Measurements from ENCODE around the gene MALAT1.

The MALAT1 gene

DNA sequence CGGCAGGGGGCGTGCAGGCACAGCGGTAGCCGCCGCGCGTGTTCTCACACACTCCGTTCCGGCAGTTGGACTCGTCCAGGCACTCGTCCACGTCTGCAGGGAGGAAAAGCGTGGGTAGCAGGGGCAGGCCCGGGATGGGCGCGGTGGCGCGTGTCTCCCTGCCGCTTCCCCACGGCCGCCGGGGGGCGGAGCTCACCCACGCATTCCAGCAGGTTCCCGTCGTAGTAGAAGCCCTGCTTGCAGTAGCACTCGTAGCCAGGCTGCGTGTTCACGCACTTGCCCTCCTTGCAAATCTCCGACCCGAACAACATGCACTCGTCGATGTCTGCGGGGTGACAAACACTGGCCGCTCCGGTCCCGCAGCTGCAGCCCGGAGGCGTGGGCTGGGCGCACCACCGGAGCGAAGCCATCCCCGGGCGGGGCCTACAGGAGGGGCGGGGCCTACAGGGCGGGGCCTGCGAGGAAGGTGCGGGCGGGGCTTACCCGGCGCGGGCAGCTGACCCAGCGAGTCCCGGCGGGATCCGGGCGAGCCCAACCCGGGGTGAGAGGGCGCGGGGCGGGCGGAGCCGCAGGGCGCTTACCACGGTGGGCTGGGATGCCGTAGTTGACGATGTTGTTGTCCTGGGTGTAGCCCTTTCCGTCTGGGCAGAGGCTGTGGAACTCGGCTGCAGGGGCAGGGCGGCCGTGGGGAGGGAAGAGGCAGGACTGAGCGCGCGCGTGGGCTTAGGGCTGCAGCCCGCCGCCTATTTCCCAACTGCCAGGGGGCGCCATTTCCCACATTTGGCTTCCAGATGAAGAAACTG lies 41.6 kb downstream of the MALAT1 start:
- peak; percentile 68 to 93 for DNase-seq

DNA sequence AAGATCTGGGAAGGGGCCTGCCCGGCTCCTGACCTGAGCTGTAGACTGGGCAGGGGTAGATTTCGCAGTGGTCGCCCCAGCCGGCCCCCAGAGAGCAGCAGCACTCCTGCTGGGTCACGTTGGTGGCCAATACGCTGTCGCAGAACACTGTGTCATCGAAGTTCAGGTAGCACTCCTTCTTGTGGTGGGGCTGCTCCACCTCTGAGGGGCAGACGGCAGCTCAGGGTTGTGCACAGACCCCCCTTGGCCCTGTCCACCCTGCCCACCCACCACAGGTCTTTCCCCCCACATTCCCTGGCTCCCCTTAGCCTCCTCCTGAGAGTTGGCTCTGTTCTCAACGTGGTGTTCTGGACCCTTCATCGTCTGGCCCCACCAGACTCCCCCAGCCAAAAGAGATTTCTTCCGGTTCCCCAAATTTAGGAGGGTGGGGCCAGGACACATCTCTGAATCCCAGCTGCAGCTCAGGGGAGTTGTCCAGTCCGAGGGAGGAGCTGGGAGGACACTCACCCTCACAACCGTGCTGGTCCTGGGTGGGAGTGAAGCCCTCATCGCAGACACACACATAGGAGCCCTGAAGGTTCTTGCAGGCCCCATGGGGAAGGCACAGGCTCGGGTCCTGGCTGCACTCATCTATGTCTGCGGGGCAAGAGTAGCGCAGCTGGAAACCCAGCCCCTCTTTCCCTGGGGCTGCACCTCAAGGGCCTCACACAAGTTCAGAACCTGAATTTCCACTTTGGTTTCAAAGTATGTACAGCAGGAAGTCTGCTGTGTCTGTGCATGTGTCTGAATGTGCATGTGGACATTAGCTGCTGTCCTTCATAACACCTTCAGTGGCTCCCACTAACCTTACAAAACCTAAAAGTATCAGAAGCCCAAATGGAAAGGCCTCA lies 42.5 kb downstream of the MALAT1 start:
- DNase-seq = no peak

DNA sequence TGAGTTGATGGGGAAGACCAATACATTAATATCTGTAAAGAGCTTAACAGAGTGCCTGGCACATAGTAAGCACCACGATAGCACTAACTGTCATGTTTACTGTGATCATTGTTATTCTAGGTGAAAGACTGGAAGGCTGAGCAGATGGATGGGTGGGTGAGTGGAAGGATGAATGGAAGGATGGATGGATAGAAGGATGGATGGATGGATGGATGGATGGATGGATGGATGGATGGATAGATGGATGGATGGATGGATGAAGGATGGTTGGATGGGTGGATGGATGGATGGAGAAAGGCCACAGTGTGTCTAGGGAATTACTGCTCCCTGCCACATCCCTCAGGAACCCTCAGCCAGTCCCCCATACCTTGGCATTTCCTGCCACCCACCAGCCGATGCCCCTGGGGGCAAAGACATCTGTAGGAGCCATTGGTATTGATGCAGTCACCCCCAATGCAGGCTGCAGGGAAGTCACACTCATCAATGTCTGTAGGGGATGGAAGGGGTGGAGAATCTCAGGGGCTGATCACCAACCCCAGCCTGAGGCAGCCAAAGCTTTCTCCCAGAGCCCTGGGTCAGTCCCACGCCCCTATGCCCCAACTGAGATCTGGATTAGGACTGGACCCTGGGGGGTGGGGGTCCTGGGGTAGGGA lies 44.0 kb downstream of the MALAT1 start:
- no peak for DNase-seq

DNA sequence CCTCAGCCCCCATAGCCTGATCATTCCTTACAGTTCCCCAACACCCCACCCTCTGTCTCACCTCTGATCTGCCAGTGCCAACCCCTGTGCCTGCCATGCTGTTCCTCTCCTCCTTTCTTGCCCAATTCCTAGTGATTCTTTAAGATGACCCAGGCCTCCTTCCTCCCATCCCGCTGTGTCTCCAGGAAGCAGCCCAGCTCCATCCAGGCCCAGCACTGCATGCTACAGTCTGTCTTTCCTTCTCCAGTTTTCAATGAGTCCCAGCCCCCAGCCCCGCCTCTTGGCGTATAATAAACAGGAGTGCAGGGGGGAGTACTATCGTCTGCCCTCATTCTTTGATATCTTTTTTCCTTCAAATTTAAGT lies 47.0 kb downstream of the MALAT1 start:
- no peak for DNase-seq

DNA sequence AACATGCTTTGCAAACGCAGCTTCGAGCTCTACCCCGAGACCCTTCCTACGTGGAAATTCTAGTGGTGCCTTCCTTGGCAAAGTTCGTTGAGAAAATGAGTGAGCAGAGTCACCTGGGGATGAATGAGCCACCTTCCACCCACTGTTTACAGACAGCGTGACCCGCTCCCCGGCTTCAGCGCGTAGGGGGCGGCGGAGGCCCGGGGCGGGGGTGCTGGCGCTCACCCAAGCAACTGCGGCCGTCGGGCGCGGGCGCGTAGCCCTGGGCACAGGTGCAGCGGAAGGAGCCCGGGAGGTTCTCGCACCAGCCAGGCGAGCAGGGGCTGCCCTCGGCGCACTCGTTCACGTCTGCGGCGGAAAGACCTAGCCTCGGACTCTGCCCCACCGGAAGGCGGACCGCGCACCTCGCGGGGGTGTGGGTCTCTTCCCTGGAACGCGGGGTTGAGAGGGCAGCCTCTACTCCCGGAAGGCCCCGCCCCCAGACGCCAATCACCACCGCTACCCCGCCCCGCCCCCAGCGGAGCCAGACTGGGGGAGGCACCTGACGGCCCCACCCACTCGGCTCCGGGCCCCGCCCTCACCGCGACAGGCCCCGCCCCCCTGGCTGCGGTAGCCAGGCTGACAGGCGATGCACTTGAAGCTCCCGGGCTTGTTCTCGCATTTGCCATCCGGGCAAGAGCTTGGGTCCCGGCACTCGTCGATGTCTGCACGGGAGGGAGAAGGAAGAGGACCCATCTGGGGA lies 47.5 kb downstream of the MALAT1 start:
- DNase-seq = peak in 1 of 2 donors; percentile 47

DNA sequence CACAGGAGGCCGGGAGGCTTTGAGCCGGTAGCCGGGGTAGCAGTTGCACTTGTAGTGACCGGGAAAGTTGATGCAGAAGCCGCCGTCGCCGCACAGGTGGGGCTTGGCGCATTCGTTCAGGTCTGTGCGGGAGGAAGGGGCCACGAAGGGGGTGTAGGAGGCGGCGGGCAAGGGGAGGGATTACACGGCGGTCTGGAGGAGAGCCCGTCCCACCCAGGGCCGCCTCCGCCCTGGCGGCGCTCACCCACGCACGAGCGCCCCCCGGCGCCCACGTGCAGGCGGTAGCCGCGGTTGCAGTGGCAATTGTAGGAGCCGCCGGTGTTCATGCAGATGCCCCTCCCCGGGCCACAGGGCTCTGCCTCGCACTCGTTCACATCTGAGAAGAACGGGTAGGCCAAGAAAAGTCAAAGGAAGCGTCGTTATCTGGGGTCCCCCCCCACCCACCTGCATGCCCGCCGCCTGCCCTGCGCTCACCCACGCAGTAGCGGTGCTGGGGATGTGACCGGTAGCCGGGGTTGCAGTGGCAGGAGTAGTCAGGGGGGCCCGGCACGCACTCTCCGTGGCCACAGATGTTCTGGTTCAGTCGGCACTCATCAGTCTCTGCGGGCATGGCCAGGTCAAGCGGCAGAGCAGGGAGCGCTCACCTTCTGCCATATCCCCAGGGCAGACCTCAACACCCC lies 48.7 kb downstream of the MALAT1 start:
- DNase-seq = no peak

DNA sequence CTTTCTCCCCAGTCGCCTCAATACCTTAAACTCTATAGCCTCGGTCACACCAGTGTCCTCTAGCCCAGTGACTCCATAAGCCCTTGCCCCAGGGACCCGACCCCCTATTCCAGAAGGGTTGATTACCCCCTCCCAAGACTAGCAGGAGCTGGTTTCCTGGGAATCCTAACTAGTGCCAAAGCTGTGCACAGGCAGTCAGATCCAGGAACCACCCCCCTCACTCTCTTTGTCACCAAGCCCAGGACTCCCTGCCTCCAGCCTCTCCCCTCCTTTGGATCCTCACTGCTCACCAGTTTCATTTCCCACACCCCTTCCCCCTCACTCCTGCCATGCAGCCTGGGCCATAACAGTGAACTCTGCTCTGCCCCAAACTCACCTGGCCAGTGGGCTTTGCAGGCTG lies 49.5 kb downstream of the MALAT1 start:
- DNase-seq = peak in 1 of 2 donors; percentile 7

DNA sequence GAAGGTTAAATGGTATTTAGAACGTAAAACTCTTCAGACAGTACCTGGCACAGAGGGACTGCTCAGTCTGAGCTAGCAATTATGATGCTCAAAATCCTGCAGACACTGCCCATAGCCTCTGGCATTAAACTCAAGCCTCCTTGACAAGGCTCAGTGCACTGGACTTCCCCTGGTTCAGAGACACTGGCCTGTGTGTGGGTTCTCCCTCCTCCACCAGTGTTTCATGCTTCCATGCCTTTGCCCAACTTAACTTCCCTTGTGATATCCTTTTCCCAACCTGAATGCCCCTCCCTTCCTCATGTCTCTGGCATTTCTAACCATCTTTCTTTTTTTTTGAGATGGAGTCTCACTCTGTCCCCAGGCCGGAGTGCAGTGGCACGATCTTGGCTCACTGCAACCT lies 50.3 kb downstream of the MALAT1 start:
- DNase-seq = no peak

DNA sequence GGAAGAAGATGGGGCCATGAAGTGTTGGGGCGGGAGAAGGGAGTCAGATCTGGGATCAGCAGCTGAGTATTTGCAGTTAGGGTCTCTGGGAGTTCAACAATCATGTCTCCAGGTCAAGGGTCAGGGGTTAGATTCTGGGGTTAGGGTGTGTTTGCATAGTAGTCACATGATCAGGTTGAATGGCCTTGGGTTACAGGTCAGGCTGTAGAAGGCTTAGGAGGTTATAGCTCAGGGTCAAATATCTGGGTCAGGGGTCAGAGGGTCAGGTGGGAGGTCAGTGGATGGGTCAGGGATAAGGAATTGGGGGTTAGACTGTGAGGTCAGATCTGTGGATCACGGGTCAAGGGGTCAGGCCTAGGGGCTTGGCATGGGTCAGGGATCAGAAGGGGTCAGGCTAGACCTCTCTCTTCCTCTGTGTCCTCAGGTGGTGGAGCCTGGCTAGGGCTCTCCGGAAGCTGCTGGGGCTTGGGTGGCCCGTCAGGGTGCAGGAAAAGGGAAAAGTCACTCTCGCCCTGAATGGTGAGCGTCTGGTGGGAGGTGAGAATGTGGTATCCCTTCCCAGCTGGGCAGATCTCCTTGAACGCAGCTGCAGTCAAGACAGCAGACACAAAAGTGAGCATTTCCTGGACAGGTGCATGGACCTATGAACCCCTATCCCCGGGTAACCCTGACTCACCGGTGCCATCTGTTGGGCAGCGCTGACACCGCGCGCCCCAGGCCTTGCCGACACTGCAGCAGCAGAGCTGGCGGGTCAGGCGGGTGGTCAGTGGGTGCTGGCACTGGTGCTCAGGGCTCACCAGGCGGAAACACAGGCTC lies 52.9 kb downstream of the MALAT1 start:
- DNase-seq = no peak

DNA sequence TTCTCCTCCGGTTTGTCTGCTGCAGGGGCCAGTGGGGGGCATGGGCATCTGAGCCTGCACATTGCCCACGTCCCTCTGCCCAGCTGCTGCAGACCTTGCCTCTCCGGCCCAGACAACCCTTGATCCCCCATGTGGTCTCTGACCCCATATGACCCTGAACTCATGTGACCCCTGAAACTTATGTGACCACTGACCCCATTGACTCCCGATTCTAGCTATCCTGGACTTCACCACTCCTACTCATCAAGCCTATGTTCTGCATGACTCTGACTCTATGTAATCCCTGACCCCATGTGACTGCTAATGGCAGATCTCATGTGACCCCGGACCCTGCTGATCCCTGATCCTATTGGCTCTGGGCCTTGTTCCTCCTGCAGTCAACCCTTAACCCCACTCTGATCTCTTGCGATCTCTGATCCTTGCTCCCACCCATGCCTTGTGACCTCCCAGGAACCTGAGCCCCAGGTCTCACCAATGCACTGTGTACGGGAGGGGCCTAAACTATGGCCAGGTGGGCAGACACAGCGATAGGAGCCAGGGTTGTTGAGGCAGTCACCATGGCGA lies 53.6 kb downstream of the MALAT1 start:
- DNase-seq = no peak

DNA sequence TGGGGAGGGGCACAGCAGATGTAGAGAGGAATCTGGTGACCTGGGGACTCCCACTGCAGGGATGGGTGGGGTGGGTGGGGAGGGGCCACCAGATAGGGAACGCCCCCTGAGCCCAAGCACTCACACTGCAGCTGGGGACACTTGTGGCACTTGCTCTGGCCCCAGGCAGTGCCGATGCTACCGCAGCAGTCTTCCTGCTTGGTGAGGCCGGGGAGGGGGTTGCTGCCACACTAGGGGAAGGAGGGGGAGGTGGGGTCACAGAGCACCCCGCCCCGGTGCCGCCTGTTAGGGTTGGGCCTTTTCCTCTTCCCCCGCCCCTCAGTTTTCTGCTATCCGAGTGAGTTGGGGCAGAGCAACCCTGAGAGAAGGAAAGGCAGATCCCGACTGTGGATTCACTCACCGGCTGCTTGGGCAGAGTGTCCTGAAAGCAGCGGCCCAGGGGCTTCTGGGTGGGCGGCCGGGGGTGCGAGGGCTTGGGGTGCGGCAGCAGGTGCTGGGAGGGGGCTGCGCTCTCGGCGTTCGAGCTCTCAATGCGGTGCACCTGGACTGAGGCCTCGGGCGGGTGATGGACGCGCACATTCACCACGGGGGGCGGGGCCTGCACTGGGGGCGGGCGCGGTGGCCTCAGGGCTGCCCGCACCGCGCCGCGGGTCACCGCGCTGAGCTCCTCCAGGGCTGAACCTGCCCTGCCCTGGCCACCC lies 54.6 kb downstream of the MALAT1 start:
- no peak for DNase-seq

DNA sequence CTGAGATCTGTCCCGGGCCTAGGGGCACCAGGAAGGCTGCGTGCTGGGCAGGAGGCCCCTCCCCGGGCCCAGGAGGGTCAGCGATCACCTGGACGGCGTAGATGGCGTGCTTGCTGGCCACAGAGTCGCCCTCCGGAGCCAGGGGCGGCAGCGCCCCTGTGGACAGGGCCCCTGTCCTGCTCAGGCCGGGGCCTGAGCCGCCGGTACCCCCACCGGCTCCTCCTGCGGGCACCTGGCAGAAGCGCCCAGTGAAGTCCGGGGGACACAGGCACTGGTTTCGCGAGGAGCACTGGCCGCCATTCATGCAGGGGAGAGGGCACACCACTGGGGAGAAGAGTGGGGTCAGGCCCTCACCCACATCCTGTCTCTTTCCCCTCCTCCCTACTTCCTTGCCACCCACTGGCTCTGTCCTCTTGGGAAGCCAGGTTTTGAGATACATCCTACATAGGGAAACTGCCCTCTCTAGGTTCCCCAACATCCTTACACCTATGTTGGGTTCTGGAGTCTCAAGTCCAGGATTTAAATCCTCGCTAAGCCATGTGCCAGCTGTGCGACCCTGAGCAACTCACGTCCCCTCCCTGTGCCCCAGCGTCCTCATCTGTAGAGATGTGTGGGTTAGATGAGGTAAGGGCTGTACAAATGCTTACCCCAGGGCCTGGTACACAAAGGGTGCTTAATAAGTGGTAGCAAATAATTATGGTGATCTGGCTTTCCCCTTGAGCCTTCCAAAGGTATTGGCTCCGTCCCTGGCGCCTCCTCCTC lies 55.4 kb downstream of the MALAT1 start:
- DNase-seq = no peak

DNA sequence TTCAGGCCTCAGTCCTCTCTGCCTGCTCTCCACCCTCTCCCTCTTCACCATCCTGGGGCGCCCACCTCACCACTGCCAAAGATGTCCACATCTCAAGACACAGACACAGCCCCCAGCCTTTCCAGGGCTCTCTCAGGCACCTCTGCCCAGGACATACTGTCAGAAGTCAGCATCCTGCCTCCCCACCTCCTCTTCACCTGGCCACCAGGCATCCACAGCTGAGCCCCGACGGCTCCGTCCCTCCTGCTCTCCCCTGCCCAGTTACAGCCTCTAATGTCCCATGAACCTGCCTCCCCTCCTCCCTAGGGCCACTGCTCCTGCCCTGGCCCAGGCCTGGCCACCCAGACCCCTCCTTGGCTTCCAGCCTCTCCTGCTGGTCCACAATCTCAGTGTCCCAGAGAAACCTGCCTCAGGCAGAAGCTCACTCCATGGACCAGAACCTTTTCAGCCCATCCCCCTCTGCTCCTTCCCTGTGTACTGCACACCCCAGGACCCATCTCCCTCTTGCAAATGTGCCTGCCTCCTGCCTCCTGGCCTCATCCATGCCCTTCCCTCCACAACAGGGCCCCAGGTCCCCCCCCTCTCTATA lies 56.1 kb downstream of the MALAT1 start:
- DNase-seq = no peak

DNA sequence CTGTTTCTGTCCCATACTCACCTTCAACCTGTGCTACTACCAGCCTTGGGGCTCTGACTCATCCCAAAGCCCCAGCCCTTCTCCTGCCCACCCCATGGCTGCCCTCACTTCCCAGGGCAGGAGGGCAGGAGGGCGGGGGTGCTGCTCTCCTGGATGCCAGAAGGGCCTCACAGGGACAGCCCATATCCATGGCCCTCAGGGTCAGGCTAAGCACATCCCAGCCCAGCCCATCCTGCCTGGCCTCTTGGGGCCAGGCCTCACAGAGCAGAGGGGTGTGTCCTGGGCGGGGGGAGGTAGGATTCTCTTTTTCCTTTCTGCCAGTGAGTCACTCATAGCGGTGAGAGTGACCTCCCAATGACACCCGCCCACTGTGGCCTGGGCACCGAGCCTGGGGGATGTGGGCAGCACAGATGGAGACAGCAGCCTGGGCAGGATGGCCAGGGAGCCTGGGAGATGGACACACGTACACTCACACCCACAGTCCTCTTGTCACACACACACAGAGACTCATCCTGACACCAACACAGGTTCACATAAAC lies 56.9 kb downstream of the MALAT1 start:
- DNase-seq = no peak

All from hippocampal formation (tissue), 2 donors.